Trophoblast cell (in vitro differentiated cells and primary cell): ENCODE measurements around the gene CDKL1.
"Not testable (repeated sequence)": the region's sequence is repeated elsewhere in the genome, so short reads cannot be mapped to it uniquely, and the experiment has no call there.

Experiments used
- DNase-seq, 2 donors: peaks; one replicate each; pipeline ENCODE4 v3.0.0-alpha.2; 2016
- H2AFZ ChIP-seq: 2 replicates; pipeline ENCODE4 v1.6.1; 2013; ENCODE audit warnings: low read length, moderate library complexity, mild to moderate bottlenecking; ENCODE audit not compliant: insufficient read depth, poor library complexity
- H2AK5ac ChIP-seq: 2 replicates; pipeline ENCODE4 v1.6.1; 2013; ENCODE audit warnings: mild to moderate bottlenecking, low read length
- H2BK120ac ChIP-seq: 2 replicates; pipeline ENCODE4 v1.6.1; 2013; ENCODE audit warnings: low read length, mild to moderate bottlenecking, moderate library complexity; ENCODE audit not compliant: insufficient read depth, poor library complexity
- H2BK12ac ChIP-seq: 2 replicates; pipeline ENCODE4 v1.6.1; 2013; ENCODE audit warnings: mild to moderate bottlenecking, low read length, moderate library complexity
- H2BK5ac ChIP-seq: 2 replicates; pipeline ENCODE4 v1.6.1; 2013; ENCODE audit warnings: low read length, low read depth, moderate library complexity, mild to moderate bottlenecking; ENCODE audit not compliant: poor library complexity
- H3K14ac ChIP-seq: 2 replicates; pipeline ENCODE4 v1.6.1; 2013; ENCODE audit warnings: mild to moderate bottlenecking, low read length
- H3K18ac ChIP-seq: 2 replicates; pipeline ENCODE4 v1.6.1; 2013; ENCODE audit warnings: mild to moderate bottlenecking, low read length
- H3K23ac ChIP-seq: 2 replicates; pipeline ENCODE4 v1.6.1; 2013; ENCODE audit warnings: low read length
- H3K27ac ChIP-seq: 2 replicates; pipeline ENCODE4 v1.5.1; 2013; ENCODE audit warnings: low read depth, mild to moderate bottlenecking, inconsistent platforms, low read length, moderate library complexity
- H3K27me3 ChIP-seq: 2 replicates; pipeline ENCODE4 v1.6.1; 2013; ENCODE audit warnings: inconsistent platforms, mild to moderate bottlenecking, low read length, moderate library complexity; ENCODE audit not compliant: insufficient read depth
- H3K36me3 ChIP-seq, 2 experiments: 1 replicate in 1 of 2; 2 replicates in 1 of 2; pipeline ENCODE4 v1.6.1; 2013; ENCODE audit warnings: low read length in 2 of 2, mild to moderate bottlenecking in 2 of 2, moderate library complexity in 1 of 2; ENCODE audit not compliant: insufficient read depth in 2 of 2, control insufficient read depth in 1 of 2
- H3K4ac ChIP-seq: 2 replicates; pipeline ENCODE4 v1.6.1; 2013; ENCODE audit warnings: low read depth, mild to moderate bottlenecking, low read length, moderate library complexity
- H3K4me1 ChIP-seq, 2 experiments: 1 replicate in 1 of 2; 2 replicates in 1 of 2; pipeline ENCODE4 v1.6.1; 2013; ENCODE audit warnings: low read length in 2 of 2, mild to moderate bottlenecking in 2 of 2, moderate library complexity in 1 of 2; ENCODE audit not compliant: insufficient read depth in 2 of 2, control insufficient read depth in 1 of 2
- H3K4me2 ChIP-seq: 2 replicates; pipeline ENCODE4 v1.6.1; 2013; ENCODE audit warnings: inconsistent platforms, mild to moderate bottlenecking, low read length, moderate library complexity
- H3K4me3 ChIP-seq: 2 replicates; pipeline ENCODE4 v1.5.1; 2013; ENCODE audit warnings: mild to moderate bottlenecking, low read depth, low read length, inconsistent platforms
- H3K79me1 ChIP-seq: one replicate; pipeline ENCODE4 v1.6.1; 2013; ENCODE audit warnings: low read length
- H3K79me2 ChIP-seq: 2 replicates; pipeline ENCODE4 v1.6.1; 2013; ENCODE audit warnings: low read length, mild to moderate bottlenecking; ENCODE audit not compliant: control insufficient read depth, insufficient read depth, poor library complexity
- H3K9ac ChIP-seq: 2 replicates; pipeline ENCODE4 v1.6.1; 2013; ENCODE audit warnings: mild to moderate bottlenecking, low read length
- H3K9me3 ChIP-seq: 2 replicates; pipeline ENCODE4 v1.6.1; 2013; ENCODE audit warnings: low read depth, mild to moderate bottlenecking, control low read depth, inconsistent platforms, low read length; ENCODE audit not compliant: insufficient read depth
- H4K12ac ChIP-seq: 2 replicates; pipeline ENCODE4 v1.6.1; 2013; ENCODE audit warnings: low read depth, mild to moderate bottlenecking, low read length, moderate library complexity
- H4K8ac ChIP-seq: 2 replicates; pipeline ENCODE4 v1.6.1; 2013; ENCODE audit warnings: low read depth, mild to moderate bottlenecking, low read length, moderate library complexity
- H4K91ac ChIP-seq: one replicate; pipeline ENCODE4 v1.6.1; 2013; ENCODE audit warnings: low read depth, mild to moderate bottlenecking, low read length, moderate library complexity
- WGBS: extraction: QIAGEN DNeasy Blood & Tissue Kit; methylation state at CpG from one replicate; pipeline ENCODE4 v1.1.7; 2013; ENCODE audit warnings: missing lambda C conversion rate; ENCODE audit not compliant: insufficient read length, insufficient coverage; ENCODE audit errors: extremely low coverage; 5-methylcytosine and 5-hydroxymethylcytosine counted together

The CDKL1 gene

GRCh38 chr14:50362764-50363713 lies 33.6 kb downstream of the CDKL1 start:
- Histone ChIP-seq H3K23ac (no peak overlapping the region), H3K14ac (no peak overlapping the region)
- no CpG with 5 or more reads among the region's 14 CpGs for WGBS

GRCh38 chr14:50361473-50362403 lies 34.9 kb downstream of the CDKL1 start:
- not testable (repeated sequence) for H3K23ac ChIP-seq, H3K14ac ChIP-seq, H4K12ac ChIP-seq, H4K8ac ChIP-seq, H2BK12ac ChIP-seq, H3K4me3 ChIP-seq, H3K79me2 ChIP-seq, H2AK5ac ChIP-seq, H3K27me3 ChIP-seq, H3K36me3 ChIP-seq, H3K4me2 ChIP-seq, DNase-seq, H3K9ac ChIP-seq, H3K18ac ChIP-seq, H2BK120ac ChIP-seq, H4K91ac ChIP-seq, H3K27ac ChIP-seq, H2AFZ ChIP-seq, H3K79me1 ChIP-seq, H3K4me1 ChIP-seq, H2BK5ac ChIP-seq, H3K9me3 ChIP-seq, H3K4ac ChIP-seq
- WGBS, result no CpG with 5 or more reads among the region's 36 CpGs

More at GRCh38 chr14:50362764-50363713, 33.6 kb downstream of the CDKL1 start:
- Histone ChIP-seq H4K91ac (no peak overlapping the region), H2BK120ac (no peak overlapping the region), H4K8ac (no peak overlapping the region), H3K9me3 (no peaks in the 10 kb centered on the region), H3K27me3 (no peaks in the 10 kb centered on the region), H3K79me2 (peaks cover 2% of the 10 kb centered on the region), H2BK12ac (no peak overlapping the region), H3K18ac (no peak overlapping the region), H3K4me1 (no peaks in the 10 kb centered on the region), H3K4me3 (no peak overlapping the region), H3K27ac (no peak overlapping the region), H3K4me2 (no peak overlapping the region), H3K9ac (no peak overlapping the region), H2BK5ac (no peak overlapping the region), H3K79me1 (no peaks in the 10 kb centered on the region), H2AFZ (no peak overlapping the region), H2AK5ac (no peak overlapping the region), H3K36me3 (no peaks in the 10 kb centered on the region), H3K4ac (no peak overlapping the region), H4K12ac (no peak overlapping the region)
- no peak for DNase-seq

GRCh38 chr14:50360851-50361250 lies 35.8 kb downstream of the CDKL1 start:
- no peaks in the 10 kb centered on the region for H3K27me3 ChIP-seq
- no peaks in the 10 kb centered on the region for H3K79me1 ChIP-seq
- H2AFZ ChIP-seq, result no peak overlapping the region
- H4K12ac ChIP-seq, result no peak overlapping the region
- no peak overlapping the region for H3K18ac ChIP-seq
- no peak overlapping the region for H3K9ac ChIP-seq
- no peak overlapping the region for H4K91ac ChIP-seq
- no peaks in the 10 kb centered on the region for H3K9me3 ChIP-seq
- no peak overlapping the region for H2BK12ac ChIP-seq
- H3K79me2 ChIP-seq, result peaks cover 2% of the 10 kb centered on the region
- no peaks in the 10 kb centered on the region for H3K4me1 ChIP-seq
- H3K4ac ChIP-seq, result no peak overlapping the region
- H4K8ac ChIP-seq, result no peak overlapping the region
- DNase-seq, result peak in 1 of 2 donors; percentile 10
- no peak overlapping the region for H3K23ac ChIP-seq
- H2BK120ac ChIP-seq, result no peak overlapping the region
- H3K14ac ChIP-seq, result no peak overlapping the region
- no peak overlapping the region for H3K27ac ChIP-seq
- H2BK5ac ChIP-seq, result no peak overlapping the region
- no peak overlapping the region for H2AK5ac ChIP-seq
- no peaks in the 10 kb centered on the region for H3K36me3 ChIP-seq
- H3K4me3 ChIP-seq, result no peak overlapping the region
- no peak overlapping the region for H3K4me2 ChIP-seq
- WGBS, result no CpG with 5 or more reads among the region's 2 CpGs

- Histone ChIP-seq H2AK5ac (no peak overlapping the region), H3K4ac (no peak overlapping the region), H3K9me3 (no peaks in the 10 kb centered on the region), H3K27ac (no peak overlapping the region), H3K4me3 (no peak overlapping the region), H3K27me3 (no peaks in the 10 kb centered on the region), H4K12ac (no peak overlapping the region), H3K79me1 (no peaks in the 10 kb centered on the region), H2BK5ac (no peak overlapping the region), H3K9ac (no peak overlapping the region), H3K4me2 (no peak overlapping the region), H2AFZ (no peak overlapping the region), H3K18ac (no peak overlapping the region), H2BK120ac (no peak overlapping the region), H4K8ac (no peak overlapping the region), H4K91ac (no peak overlapping the region), H3K14ac (no peak overlapping the region), H3K36me3 (no peaks in the 10 kb centered on the region), H3K79me2 (peaks cover 2% of the 10 kb centered on the region), H3K23ac (no peak overlapping the region), H2BK12ac (no peak overlapping the region), H3K4me1 (no peaks in the 10 kb centered on the region)
- WGBS, result no CpG with 5 or more reads among the region's 3 CpGs
- no peak for DNase-seq
Measured at GRCh38 chr14:50360093-50360492, 36.6 kb downstream of the CDKL1 start.
